ENCODE results near the gene NELFB.

DNA sequence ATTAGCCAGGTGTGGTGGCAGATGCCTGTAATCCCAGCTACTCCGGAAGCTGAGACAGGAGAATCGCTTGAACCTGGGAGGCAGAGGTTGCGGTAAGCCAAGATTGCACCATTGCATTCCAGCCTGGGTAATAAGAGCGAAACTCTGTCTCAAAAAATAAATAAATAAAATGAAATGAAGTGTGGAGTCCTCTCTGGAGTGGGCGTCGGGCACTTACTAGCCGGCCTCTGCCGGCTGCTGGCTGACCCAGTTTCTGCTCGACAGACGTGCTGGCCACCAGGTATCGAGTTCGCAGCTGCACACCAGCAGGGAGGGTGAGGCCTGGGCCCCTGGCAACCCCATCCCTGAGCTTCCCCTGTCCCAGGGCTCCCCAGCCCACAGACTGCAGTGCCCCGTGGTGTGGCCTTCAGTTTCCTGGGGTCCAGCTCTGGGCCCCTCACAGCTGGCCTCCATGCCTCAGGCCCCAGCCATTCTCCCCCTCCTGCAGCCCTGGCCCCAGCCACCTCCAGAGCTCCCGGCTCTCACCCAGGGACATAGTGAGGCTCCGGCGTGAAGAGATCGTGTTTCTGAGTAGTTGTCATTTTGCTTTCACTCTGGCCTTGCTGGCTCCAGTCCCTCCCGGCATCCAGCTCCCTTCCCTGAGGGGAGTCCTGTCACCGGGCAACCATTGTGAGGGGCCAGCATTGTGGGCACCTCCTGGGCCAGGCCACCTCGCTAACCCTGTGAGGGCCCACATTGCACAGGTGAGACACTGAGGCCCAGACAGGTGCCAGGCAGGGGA is 7.8 kb upstream of the NELFB start:
- TF ChIP-seq POLR2A (IDR thresholded peaks at IDR 0.05; ENCODE audit: low read length) (no peak), GATA1 (IDR thresholded peaks at IDR 0.05; ENCODE audit: low read depth, low read length) (no peak)
